HG02798 (cell line): Measurements from ENCODE around the gene OGA.
"Not testable (repeated sequence)": the region's sequence is repeated elsewhere in the genome, so short reads cannot be mapped to it uniquely, and the experiment has no call there.

ENCODE experiments used
- ATAC-seq: cut with Tn5 transposase; IDR thresholded peaks from one replicate; pipeline ENCODE4 v1.9.1; 2021; ENCODE audit warnings: mild to moderate bottlenecking; ENCODE audit not compliant: unreplicated experiment, poor library complexity

The OGA gene

DNA sequence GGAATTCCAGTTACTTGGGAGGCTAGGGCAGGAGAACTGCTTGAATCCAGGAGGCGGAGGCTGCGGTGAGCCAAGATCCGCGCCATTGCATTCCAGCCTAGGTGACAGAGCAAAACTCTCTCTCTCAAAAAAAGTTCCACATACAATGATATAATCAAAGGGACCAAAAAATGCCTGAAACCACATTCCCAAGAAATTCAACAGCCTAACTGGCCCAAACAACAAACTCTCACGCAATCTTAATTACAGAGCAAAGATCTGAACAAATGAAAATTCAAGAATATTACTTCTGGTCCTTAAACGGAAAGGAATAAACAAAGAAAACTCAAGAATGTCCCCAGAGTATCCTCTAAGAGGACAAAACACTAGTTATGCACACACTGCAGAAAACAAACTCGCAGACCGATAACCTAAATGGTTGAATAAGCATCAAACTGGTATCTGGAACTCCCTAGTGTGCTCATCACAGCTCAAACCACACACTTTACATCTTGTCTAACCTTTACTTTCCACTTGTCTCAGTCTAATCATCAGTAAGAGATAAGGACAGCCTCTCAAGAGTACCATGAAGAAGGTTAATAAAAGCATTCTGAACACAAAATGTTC is 3.7 kb downstream of the OGA start:
- ATAC-seq = peak; percentile 19

DNA sequence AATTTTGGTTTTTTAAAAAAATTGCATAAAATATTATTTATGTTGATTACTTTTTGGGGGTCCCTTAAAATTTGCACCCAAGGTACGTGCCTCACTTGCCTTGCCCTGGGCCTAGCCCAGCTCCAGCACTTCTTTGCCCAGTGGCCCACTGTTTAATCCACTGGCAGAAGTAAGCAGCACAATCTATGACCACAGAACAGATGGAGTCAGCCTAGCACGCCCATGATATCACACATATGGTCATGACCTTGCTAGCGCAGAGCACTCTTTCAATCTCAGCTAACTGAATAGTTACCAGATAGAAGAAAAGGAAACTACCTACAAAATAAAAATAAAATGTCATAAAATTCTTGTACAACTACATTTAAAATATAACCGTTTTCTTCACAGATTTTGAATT is 5.6 kb downstream of the OGA start:
- ATAC-seq = no peak

DNA sequence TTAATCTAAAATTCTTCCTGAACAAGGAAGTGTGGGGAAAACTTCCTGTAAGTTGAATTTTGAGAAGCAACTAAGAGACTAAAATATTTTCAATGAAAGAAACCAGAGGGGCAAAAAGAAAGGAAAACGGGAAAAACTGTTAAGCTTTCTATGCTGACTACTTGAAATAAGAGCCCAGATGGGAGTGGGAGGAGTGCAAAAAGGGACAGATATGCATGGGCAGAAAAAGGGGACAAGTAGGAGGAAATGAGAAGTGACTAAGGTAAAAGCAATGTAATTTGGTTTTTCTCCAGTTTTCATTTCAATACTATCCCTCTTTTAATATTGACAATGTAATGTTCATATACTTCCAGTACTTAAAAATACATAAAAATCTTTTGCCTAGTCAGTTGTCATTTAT is 11.1 kb downstream of the OGA start:
- ATAC-seq = no peak

GRCh38 chr10:101803511-101803910 is 14.7 kb downstream of the OGA start:
- ATAC-seq = no peak

GRCh38 chr10:101797403-101798059 is 20.7 kb downstream of the OGA start:
- ATAC-seq = no peak

GRCh38 chr10:101793526-101793925 is 24.7 kb downstream of the OGA start:
- ATAC-seq = no peak

DNA sequence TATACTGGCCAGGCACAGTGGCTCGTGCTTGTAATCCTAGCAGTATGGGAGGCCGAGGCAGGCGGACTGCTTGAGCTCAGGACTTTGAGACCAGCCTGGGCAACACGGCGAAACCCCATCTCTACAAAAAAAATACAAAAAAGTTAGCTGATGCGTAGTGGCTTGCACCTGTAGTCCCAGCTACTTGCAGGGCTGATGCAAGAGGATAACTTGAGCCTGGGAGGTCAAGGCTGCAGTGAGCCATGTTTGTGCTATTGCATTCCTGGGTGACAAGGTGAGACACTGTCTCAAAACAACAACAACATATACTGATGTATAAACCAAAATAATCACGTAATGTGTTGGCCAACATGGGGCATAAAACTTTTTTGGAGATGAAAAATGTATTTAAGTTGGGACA is 28.6 kb downstream of the OGA start:
- ATAC-seq = no peak

GRCh38 chr10:101789231-101789630 is 29.0 kb downstream of the OGA start:
- ATAC-seq = not testable (repeated sequence)

DNA sequence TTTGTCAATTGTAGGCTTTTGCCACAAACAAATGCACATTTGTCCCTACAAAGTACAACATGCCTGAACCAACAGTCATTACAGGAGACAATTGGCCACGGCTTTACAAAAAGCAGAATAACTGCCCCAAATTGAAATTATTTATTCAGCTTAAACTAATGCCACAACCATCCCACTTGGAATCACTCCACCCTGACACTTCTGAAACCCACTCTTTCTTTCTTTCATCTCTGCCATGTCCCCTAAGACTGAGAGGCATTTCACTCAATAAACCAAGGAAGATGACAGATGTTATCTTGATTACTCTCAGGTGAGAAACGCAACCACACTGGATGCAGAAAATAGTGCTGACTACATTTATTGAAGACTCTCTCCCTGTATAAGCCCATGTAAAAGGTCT is 32.4 kb downstream of the OGA start:
- no peak for ATAC-seq

DNA sequence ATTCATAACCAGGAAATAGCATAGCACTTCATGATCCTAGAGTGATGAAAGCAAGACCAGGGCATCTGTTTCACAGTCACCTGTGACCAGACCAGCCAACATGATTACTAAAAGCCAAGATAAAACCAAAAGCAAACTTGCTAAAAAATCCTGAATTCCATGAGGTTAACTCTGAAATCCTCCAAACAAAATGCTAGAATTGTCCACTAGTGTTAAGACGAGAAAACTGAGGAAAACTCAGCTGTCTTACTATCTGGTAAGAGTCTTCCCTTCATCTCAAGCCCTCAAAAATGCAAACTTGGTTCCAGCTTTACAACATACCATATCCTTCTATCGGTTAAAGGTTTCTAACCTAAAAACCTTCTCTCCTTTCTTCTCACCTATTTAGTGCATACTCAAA is 33.7 kb downstream of the OGA start:
- ATAC-seq = no peak

DNA sequence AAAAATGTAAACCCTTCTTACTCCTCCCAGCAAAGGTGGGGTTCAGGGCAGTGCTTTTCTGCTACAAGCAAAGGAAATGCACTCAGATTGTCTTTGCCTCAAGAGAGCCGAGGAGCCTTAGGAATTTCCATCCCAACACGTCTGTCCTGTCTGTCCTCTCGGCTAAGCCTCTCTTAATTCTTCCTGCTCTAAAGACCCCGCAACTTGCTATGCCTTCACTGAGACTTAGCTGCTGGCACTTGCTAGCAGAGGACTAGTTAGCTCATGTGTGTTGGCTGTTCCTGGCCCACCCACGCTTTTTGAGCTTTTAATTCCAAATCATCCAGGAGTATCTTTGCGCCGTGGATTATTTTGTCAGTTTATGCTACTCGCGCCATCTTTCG is 34.5 kb downstream of the OGA start:
- ATAC-seq = no peak

- peak; percentile 64 for ATAC-seq
Observed at GRCh38 chr10:101782811-101783735, 35.2 kb downstream of the OGA start, which contains the start of gene NPM3. Gene NPM3, minus strand, starts transcription at chr10:101783446. Its CDS starts 56 bp downstream, at chr10:101783390.

DNA sequence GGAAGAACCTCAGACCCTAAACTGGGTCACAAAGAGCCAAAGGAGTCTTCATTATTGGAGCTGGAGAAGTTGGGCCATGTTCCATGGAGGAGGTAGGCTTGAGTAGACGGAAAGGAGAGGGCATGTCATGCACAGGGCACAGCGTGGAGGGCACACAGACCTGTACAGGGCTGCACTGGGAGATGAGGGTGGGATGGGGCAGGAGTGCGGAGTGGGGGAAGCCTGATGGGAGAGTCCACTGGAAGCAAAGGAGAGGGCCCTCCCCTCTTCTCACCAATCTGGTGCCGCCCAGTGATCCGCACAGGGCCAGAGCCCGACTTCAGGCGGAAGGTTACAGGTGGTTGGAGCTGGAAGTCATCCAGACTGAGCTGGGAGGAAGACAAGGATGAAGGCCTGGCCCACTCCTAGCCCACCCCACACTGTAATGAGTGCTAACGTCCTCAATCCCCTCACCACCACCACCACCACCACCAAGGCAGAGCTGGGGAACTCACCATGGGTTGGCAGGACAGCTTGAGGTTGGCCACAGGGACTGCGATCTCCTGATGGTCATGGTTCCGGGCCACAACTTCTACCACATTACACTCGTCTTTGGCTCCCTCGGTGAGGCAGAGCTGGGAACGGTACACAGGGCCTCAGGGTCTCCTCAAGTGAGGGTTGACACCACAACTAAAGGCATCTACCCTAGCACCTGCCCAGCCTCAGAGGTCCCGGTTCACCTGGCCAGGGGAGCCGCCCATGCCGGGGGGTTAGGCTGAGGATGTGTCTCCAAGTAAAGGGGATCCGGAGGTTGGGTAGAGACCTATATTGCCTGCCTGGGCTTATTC is 36.0 kb downstream of the OGA start:
- no peak for ATAC-seq

- ATAC-seq = no peak
Observed at GRCh38 chr10:101781655-101781983, 36.6 kb downstream of the OGA start.

DNA sequence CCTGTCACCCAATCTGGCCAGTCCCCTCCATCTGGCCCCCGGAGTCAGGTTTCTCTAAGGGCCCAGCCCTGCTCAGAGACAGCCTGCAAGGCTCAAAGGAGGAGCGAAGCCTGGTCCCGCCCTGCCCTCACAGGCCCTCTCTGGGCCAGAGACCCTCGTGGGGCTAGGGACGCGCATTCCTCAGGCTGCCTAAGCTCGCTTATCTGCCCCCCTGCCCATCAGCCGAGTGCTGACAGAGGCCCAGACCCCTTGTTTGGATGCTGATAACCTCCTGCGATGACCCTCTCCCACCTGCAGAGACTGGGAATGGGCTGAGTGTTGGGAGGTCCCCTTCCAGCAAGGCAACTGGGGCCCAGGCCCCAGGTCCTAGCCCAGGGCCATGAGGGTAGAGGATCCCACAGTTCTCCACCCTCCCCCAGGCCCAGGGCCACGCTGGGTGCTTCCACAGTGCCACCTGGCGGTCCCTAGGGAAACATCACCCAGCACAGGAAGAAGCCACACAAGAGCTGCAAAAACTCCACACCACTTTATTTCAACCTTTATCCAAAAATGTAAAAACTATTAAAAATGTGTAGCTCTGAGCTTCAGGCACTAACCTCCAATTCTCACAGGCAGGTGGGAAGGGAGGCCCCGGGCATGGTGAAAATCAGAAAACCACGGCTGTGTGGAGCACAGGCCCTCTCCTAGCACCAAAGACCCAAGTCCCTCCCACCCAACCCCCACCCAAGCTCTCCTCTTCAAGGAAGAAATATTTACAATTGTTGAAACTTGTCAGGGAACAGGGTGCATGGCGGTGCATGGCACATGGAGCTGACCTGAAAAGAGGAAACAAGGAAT is 37.2 kb downstream of the OGA start:
- ATAC-seq = peak; percentile 44

- ATAC-seq = no peak
Observed at GRCh38 chr10:101780187-101780817, 37.9 kb downstream of the OGA start.

GRCh38 chr10:101779544-101780186 is 38.6 kb downstream of the OGA start:
- ATAC-seq = peak; percentile 58

GRCh38 chr10:101778781-101779543 is 39.3 kb downstream of the OGA start:
- no peak for ATAC-seq
